Neural cell (in vitro differentiated cells): ENCODE data around the gene NDC1. TPM values are rescaled to one million over a fixed set of nuclear protein-coding genes. Genes with fewer than 3 reads are reported as not detected.

Experiments used
- H2AFZ ChIP-seq: fragments of 200-600, 300-800 bp; sonication (generic), shearing (Covaris generic); 2 replicates; pipeline ENCODE4 v1.6.0; 2014; ENCODE audit warnings: low read depth, mild to moderate bottlenecking, antibody characterized with exemption, low read length, moderate library complexity
- H3F3A ChIP-seq: fragments of 200-600 bp; shearing (Covaris generic); 2 replicates; pipeline ENCODE4 v1.6.1; 2016; ENCODE audit warnings: mild to moderate bottlenecking, moderate library complexity, mixed read lengths, antibody characterized with exemption, low read length; ENCODE audit not compliant: insufficient read depth, poor library complexity, severe bottlenecking
- H3K27ac ChIP-seq: fragments of 200-600, 300-800 bp; sonication (generic), shearing (Covaris generic); 2 replicates; pipeline ENCODE4 v1.5.1; 2014; ENCODE audit warnings: mild to moderate bottlenecking, low read length, moderate library complexity
- H3K27me3 ChIP-seq: fragments of 300-800, 200-600 bp; sonication (generic), shearing (Covaris generic); 2 replicates; pipeline ENCODE4 v1.6.0; 2014; ENCODE audit warnings: mild to moderate bottlenecking, low read depth, low read length, moderate library complexity; ENCODE audit not compliant: insufficient read depth
- H3K36me3 ChIP-seq: fragments of 300-800, 200-600 bp; sonication (generic), shearing (Covaris generic); 2 replicates; pipeline ENCODE4 v1.5.1; 2014; ENCODE audit warnings: mild to moderate bottlenecking, antibody characterized with exemption, low read length, moderate library complexity; ENCODE audit not compliant: insufficient read depth
- H3K4me2 ChIP-seq: fragments of 300-800, 200-600 bp; sonication (generic), shearing (Covaris generic); 2 replicates; pipeline ENCODE4 v1.6.0; 2014; ENCODE audit warnings: mild to moderate bottlenecking, low read length
- H3K4me3 ChIP-seq: fragments of 300-800, 200-600 bp; sonication (generic), shearing (Covaris generic); 2 replicates; pipeline ENCODE4 v1.5.1; 2014; ENCODE audit warnings: mild to moderate bottlenecking, low read length, moderate library complexity
- H3K79me2 ChIP-seq: fragments of 200-600 bp; shearing (Covaris generic); replicated peaks from 2 replicates; pipeline ENCODE4 v1.6.0; 2014; ENCODE audit warnings: mild to moderate bottlenecking, low read length, moderate library complexity; ENCODE audit not compliant: insufficient read depth
- H3K9ac ChIP-seq: fragments of 300-800, 200-600 bp; sonication (generic), shearing (Covaris generic); 2 replicates; pipeline ENCODE4 v1.6.1; 2016; ENCODE audit warnings: mild to moderate bottlenecking, low read length, mixed read lengths
- H3K9me2 ChIP-seq: fragments of 200-600 bp; shearing (Covaris generic); 2 replicates; pipeline ENCODE4 v1.6.1; 2016; ENCODE audit warnings: mild to moderate bottlenecking, low read length, mixed read lengths; ENCODE audit not compliant: insufficient read depth
- H3K9me3 ChIP-seq: fragments of 200-600, 300-800 bp; sonication (generic), shearing (Covaris generic); 2 replicates; pipeline ENCODE4 v1.6.1; 2016; ENCODE audit warnings: mild to moderate bottlenecking, mixed run types, low read length, moderate library complexity, mixed read lengths
- H4K20me1 ChIP-seq: fragments of 200-600 bp; shearing (Covaris generic); 2 replicates; pipeline ENCODE4 v1.6.1; 2016; ENCODE audit warnings: mild to moderate bottlenecking, mixed run types; ENCODE audit not compliant: insufficient read depth
- EP300 ChIP-seq: fragments of 450-650 bp; conservative IDR thresholded peaks from 2 replicates; pipeline ENCODE4 v1.6.1; 2014; ENCODE audit warnings: antibody characterized with exemption, mild to moderate bottlenecking, moderate library complexity; ENCODE audit not compliant: poor library complexity, severe bottlenecking
- EZH2 ChIP-seq: fragments of 200-600, 300-800 bp; shearing (Covaris generic), sonication (generic); IDR thresholded peaks from 2 replicates; pipeline ENCODE4 v1.6.1; 2014; ENCODE audit warnings: antibody characterized with exemption, low read length, borderline replicate concordance, mild to moderate bottlenecking; ENCODE audit not compliant: insufficient read depth, poor library complexity, severe bottlenecking
- MXI1 ChIP-seq: fragments of 450-650 bp; conservative IDR thresholded peaks from 2 replicates; pipeline ENCODE4 v1.6.1; 2014; ENCODE audit warnings: antibody characterized with exemption, mild to moderate bottlenecking; ENCODE audit not compliant: poor library complexity, severe bottlenecking
- POLR2AphosphoS5 ChIP-seq: IDR thresholded peaks from 2 replicates; pipeline ENCODE4 v1.6.1; 2012
- RAD21 ChIP-seq: fragments of 450-650 bp; conservative IDR thresholded peaks from 2 replicates; pipeline ENCODE4 v1.6.1; 2014; ENCODE audit warnings: antibody characterized with exemption, mild to moderate bottlenecking, moderate library complexity
- SMC3 ChIP-seq: fragments of 450-650 bp; conservative IDR thresholded peaks from 2 replicates; pipeline ENCODE4 v1.6.1; 2014; ENCODE audit warnings: antibody characterized with exemption, mild to moderate bottlenecking, moderate library complexity; ENCODE audit not compliant: poor library complexity
- TAF1 ChIP-seq: IDR thresholded peaks from 2 replicates; pipeline ENCODE4 v1.6.1; 2012; ENCODE audit warnings: low read depth
- polyA plus RNA-seq: library from polyadenylated mRNA; depleted of rRNA; stranded (reverse); fragments of >200 nt; gene quantifications from 2 replicates; pipeline ENCODE4 v1.2.3, GENCODE V29; 2014
- TF ChIP-seq, protein P1 (sequence below): IDR thresholded peaks from 2 replicates; pipeline ENCODE4 v1.6.1; 2012; ENCODE audit warnings: borderline replicate concordance
- TF ChIP-seq, protein P2 (sequence below): fragments of 450-650 bp; IDR thresholded peaks from 2 replicates; pipeline ENCODE4 v1.5.1; 2014; ENCODE audit warnings: antibody characterized with exemption, mild to moderate bottlenecking, moderate library complexity; ENCODE audit not compliant: poor library complexity, severe bottlenecking

The NDC1 gene
- polyA plus RNA-seq, 1 donor from 2014 or later: 18.0 TPM

DNA sequence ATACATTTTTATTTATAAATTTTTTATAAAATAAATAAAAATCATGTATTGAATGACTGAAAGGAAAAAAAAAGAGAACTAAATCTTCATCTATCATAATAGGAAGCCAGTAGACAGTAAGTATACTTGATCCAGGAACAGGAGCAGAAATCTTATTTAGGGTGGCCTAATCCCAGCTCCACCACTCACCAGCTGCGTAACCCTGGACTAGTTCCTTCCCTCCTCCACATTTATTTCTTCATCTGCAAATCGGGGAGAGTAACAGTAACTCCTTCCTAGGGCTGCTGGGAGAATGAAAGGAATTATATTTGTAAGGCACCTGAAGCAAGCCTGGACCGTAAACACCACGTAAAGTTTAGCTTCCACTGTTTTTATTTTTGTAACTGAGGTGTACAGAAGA lies 117.0 kb downstream of the NDC1 start:
- Histone ChIP-seq H3K9ac (no peak overlapping the region), H3K9me2 (no peaks in the 10 kb centered on the region), H3F3A (no peaks in the 10 kb centered on the region), H2AFZ (no peak overlapping the region), H3K36me3 (no peaks in the 10 kb centered on the region), H3K79me2 (no peaks in the 10 kb centered on the region), H4K20me1 (no peaks in the 10 kb centered on the region), H3K27ac (no peak overlapping the region), H3K4me2 (no peak overlapping the region), H3K27me3 (no peaks in the 10 kb centered on the region), H3K4me3 (no peak overlapping the region), H3K9me3 (no peaks in the 10 kb centered on the region)
- TF ChIP-seq POLR2AphosphoS5 (no peak), MXI1 (no peak), EP300 (no peak), RAD21 (no peak), EZH2 (no peak), SMC3 (no peak), TAF1 (no peak)
- TF ChIP-seq, protein P1, sequence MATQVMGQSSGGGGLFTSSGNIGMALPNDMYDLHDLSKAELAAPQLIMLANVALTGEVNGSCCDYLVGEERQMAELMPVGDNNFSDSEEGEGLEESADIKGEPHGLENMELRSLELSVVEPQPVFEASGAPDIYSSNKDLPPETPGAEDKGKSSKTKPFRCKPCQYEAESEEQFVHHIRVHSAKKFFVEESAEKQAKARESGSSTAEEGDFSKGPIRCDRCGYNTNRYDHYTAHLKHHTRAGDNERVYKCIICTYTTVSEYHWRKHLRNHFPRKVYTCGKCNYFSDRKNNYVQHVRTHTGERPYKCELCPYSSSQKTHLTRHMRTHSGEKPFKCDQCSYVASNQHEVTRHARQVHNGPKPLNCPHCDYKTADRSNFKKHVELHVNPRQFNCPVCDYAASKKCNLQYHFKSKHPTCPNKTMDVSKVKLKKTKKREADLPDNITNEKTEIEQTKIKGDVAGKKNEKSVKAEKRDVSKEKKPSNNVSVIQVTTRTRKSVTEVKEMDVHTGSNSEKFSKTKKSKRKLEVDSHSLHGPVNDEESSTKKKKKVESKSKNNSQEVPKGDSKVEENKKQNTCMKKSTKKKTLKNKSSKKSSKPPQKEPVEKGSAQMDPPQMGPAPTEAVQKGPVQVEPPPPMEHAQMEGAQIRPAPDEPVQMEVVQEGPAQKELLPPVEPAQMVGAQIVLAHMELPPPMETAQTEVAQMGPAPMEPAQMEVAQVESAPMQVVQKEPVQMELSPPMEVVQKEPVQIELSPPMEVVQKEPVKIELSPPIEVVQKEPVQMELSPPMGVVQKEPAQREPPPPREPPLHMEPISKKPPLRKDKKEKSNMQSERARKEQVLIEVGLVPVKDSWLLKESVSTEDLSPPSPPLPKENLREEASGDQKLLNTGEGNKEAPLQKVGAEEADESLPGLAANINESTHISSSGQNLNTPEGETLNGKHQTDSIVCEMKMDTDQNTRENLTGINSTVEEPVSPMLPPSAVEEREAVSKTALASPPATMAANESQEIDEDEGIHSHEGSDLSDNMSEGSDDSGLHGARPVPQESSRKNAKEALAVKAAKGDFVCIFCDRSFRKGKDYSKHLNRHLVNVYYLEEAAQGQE: no peak
- TF ChIP-seq, protein P2, sequence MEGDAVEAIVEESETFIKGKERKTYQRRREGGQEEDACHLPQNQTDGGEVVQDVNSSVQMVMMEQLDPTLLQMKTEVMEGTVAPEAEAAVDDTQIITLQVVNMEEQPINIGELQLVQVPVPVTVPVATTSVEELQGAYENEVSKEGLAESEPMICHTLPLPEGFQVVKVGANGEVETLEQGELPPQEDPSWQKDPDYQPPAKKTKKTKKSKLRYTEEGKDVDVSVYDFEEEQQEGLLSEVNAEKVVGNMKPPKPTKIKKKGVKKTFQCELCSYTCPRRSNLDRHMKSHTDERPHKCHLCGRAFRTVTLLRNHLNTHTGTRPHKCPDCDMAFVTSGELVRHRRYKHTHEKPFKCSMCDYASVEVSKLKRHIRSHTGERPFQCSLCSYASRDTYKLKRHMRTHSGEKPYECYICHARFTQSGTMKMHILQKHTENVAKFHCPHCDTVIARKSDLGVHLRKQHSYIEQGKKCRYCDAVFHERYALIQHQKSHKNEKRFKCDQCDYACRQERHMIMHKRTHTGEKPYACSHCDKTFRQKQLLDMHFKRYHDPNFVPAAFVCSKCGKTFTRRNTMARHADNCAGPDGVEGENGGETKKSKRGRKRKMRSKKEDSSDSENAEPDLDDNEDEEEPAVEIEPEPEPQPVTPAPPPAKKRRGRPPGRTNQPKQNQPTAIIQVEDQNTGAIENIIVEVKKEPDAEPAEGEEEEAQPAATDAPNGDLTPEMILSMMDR: no peak

DNA sequence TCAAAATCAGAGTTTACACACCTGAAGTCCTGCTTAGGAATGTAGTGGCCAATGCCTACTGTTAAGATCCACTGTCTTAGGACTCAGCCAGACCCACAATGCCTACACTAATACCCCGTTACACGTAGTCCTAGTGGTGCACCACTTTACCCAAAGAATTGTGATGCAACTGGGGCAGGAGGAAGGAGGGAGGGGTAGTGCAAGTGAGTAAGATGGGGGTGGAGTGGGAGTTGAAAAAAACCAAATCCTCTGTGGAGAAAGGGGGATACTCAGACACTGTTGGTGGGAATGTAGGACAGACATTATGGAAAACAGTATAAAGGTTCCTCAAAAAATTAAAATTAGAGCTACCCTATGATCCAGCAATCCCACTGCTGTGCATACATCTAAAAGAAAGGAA lies 118.6 kb downstream of the NDC1 start:
- Histone ChIP-seq H3K9me2 (no peaks in the 10 kb centered on the region), H3K79me2 (no peaks in the 10 kb centered on the region), H3K4me2 (no peak overlapping the region), H3K27me3 (no peaks in the 10 kb centered on the region), H3F3A (no peaks in the 10 kb centered on the region), H4K20me1 (no peaks in the 10 kb centered on the region), H3K9ac (no peak overlapping the region), H3K36me3 (no peaks in the 10 kb centered on the region), H3K27ac (no peak overlapping the region), H2AFZ (no peak overlapping the region), H3K9me3 (no peaks in the 10 kb centered on the region), H3K4me3 (no peak overlapping the region)
- TF ChIP-seq EZH2: no peak
- no peak for TF ChIP-seq SMC3
- no peak for TF ChIP-seq EP300
- TF ChIP-seq, protein P1: no peak
- no peak for TF ChIP-seq TAF1
- no peak for TF ChIP-seq MXI1
- TF ChIP-seq POLR2AphosphoS5: no peak
- TF ChIP-seq RAD21: no peak
- TF ChIP-seq, protein P2: no peak
